ENCODE data around the gene POC5.
"Not testable (repeated sequence)": the region's sequence is repeated elsewhere in the genome, so short reads cannot be mapped to it uniquely, and the experiment has no call there.

Gene POC5

GRCh38 chr5:75717082-75717922 lies at the start of gene POC5:
Gene POC5, minus strand, starts transcription at chr5:75717437. Its CDS starts 4,500 bp downstream, at chr5:75712937.
- peak; percentile 97 for DNase-seq

- DNase-seq = no peak
Measured at GRCh38 chr5:75758116-75758515, 40.9 kb upstream of the POC5 start.

GRCh38 chr5:75756981-75757380 lies 39.7 kb upstream of the POC5 start:
- DNase-seq = no peak

GRCh38 chr5:75756211-75756610 lies 39.0 kb upstream of the POC5 start:
- no peak for DNase-seq

- no peak for DNase-seq
Measured at GRCh38 chr5:75753182-75753581, 35.9 kb upstream of the POC5 start.

GRCh38 chr5:75744355-75744754 lies 27.1 kb upstream of the POC5 start:
- DNase-seq = no peak

- DNase-seq = no peak
Measured at GRCh38 chr5:75736273-75736672, 19.0 kb upstream of the POC5 start.

GRCh38 chr5:75734913-75735789 lies 17.9 kb upstream of the POC5 start:
- DNase-seq = peak; percentile 29

GRCh38 chr5:75733767-75734166 lies 16.5 kb upstream of the POC5 start:
- DNase-seq = no peak

GRCh38 chr5:75731515-75731914 lies 14.3 kb upstream of the POC5 start:
- not testable (repeated sequence) for DNase-seq

- no peak for DNase-seq
Measured at GRCh38 chr5:75729321-75729720, 12.1 kb upstream of the POC5 start.

GRCh38 chr5:75727931-75728330 lies 10.7 kb upstream of the POC5 start:
- no peak for DNase-seq

- DNase-seq = not testable (repeated sequence)
Measured at GRCh38 chr5:75726224-75726623, 9.0 kb upstream of the POC5 start.

GRCh38 chr5:75723378-75723777 lies 6.1 kb upstream of the POC5 start:
- DNase-seq = no peak

- DNase-seq = no peak
Measured at GRCh38 chr5:75721573-75721972, 4.3 kb upstream of the POC5 start.

GRCh38 chr5:75720882-75721281 lies 3.6 kb upstream of the POC5 start:
- DNase-seq = no peak

GRCh38 chr5:75716715-75717081 lies 539 bp downstream of the POC5 start:
- DNase-seq = no peak

- DNase-seq = no peak
Measured at GRCh38 chr5:75712091-75712490, 5.1 kb downstream of the POC5 start.

- DNase-seq = no peak
Measured at GRCh38 chr5:75711151-75711550, 6.1 kb downstream of the POC5 start.

GRCh38 chr5:75710637-75711036 lies 6.6 kb downstream of the POC5 start:
- no peak for DNase-seq

GRCh38 chr5:75707911-75708509 lies 9.2 kb downstream of the POC5 start:
- DNase-seq = no peak

GRCh38 chr5:75706775-75707174 lies 10.5 kb downstream of the POC5 start:
- DNase-seq = no peak

- no peak for DNase-seq
Measured at GRCh38 chr5:75706016-75706415, 11.2 kb downstream of the POC5 start.

GRCh38 chr5:75701856-75702255 lies 15.4 kb downstream of the POC5 start:
- DNase-seq = no peak
